Measurements from ENCODE around the gene MFSD1. TPM values are rescaled to one million over a fixed set of nuclear protein-coding genes. Genes with fewer than 3 reads are reported as not detected.

The MFSD1 gene
- total and polyA plus RNA-seq, 9 of the 15 experiments (the other 6 are each of a cell fraction or from before 2014, with no cell fraction given), result 8.7 to 49.5 (median 28.6) TPM

DNA sequence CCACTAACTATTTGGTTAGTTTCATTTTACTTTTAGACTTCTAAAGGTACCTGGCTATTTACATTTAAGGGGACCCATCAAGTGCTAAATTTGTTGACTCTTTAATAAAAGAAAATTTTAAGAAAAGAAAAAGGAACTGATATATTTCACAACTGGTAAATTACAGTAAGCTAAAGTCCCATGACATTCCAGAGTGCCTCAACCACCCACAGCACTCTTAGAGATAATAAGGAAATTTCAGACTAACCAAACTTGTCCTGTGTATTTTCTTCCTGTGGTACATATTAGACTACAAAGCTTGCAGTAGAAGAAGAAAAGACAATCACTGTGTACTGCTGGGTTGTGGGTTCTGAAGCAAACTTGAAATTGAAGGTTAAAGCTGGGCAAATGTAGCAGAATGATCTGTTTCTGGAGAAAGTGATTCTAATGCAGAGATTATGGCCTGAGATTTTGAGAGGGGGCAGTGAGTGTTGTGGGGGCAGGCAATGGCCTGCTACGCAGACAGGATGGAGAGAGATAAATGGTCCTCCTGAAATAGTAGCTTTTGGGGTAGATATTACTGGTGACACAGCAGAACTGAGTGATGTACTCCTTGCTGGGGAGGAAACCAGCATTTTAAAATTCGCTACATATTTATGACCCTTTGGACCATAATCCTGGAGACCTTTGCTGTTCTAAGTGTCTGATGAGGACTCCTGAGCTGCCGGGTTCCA lies 24.5 kb upstream of the MFSD1 start:
- in situ Hi-C loops (cut with MboI), result loop anchor here (25.0 kb wide), 1 partner anchor 1165 kb away; no protein-coding TSS in a partner anchor
- Histone ChIP-seq H3K36me3 (ENCODE audit: control insufficient read depth, insufficient read depth, low read length) (no peaks in the 10 kb centered on the region; the same call in 2 of the 3 replicates), H3K9me3 (replicated peaks; ENCODE audit: control insufficient read depth, insufficient read depth, low read depth, low read length) (no peaks in the 10 kb centered on the region; the same call in 1 of the 2 replicates), H3K79me2 (ENCODE audit: control insufficient read depth, insufficient read depth, low read length) (no peaks in the 10 kb centered on the region), H3K4me3 (no peak overlapping the region), H3K27me3 (ENCODE audit: control insufficient read depth in 2 of 2, insufficient read depth in 2 of 2, low read length in 2 of 2) (no peaks in the 10 kb centered on the region), H3K9me1 (ENCODE audit: control insufficient read depth, insufficient read depth, low read length) (no peaks in the 10 kb centered on the region), H3K4me1 (replicated peaks in 1 of 2; ENCODE audit: control insufficient read depth in 2 of 2, insufficient read depth in 2 of 2, low read length in 2 of 2) (peaks cover 13 to 38% of the 10 kb centered on the region in 2 experiments; a peak in 4 of 5 replicates), H3K9ac (ENCODE audit: insufficient read depth in 1 of 2, low read depth in 2 of 2, low read length in 2 of 2) (no peak overlapping the region), H3K4me2 (ENCODE audit: insufficient read depth, low read length) (no peak overlapping the region; the same call in 1 of the 2 replicates), H4K20me1 (replicated peaks; ENCODE audit: control insufficient read depth, insufficient read depth, low read length) (no peaks in the 10 kb centered on the region), H2AFZ (ENCODE audit: low read depth, low read length) (no peak overlapping the region), H3K27ac (ENCODE audit: extremely low read depth, low read depth, low read length) (no peak overlapping the region)
- FAIRE-seq, result no peak
- intact Hi-C loops (cut with micrococcal nuclease), result no loop called here
- BruUV-seq (replicated peaks), result no TSS peak
- CTCF ChIA-PET (ENCODE audit: low intra/inter-chr PET ratio), result no interaction called here
- DNase-seq (ENCODE audit: extremely low read depth in 1 of 4, low spot score in 3 of 4), result peak in 1 of 4 experiments; percentile 32
- POLR2A ChIA-PET, result interaction anchor here (0.6 to 2.4 kb wide), 11 partner anchors 9 to 672 kb away, joined by 3 to 5 read pairs (median 3); no protein-coding TSS in a partner anchor
- 0 out of 3 replicates have a peak, but pooled peaks have one; percentile 8 for ATAC-seq
- WGBS (ENCODE audit: insufficient coverage, low coverage, missing lambda C conversion rate), result 15% methylated on average over 3 of the region's 3 CpGs
- TF ChIP-seq, protein P1, sequence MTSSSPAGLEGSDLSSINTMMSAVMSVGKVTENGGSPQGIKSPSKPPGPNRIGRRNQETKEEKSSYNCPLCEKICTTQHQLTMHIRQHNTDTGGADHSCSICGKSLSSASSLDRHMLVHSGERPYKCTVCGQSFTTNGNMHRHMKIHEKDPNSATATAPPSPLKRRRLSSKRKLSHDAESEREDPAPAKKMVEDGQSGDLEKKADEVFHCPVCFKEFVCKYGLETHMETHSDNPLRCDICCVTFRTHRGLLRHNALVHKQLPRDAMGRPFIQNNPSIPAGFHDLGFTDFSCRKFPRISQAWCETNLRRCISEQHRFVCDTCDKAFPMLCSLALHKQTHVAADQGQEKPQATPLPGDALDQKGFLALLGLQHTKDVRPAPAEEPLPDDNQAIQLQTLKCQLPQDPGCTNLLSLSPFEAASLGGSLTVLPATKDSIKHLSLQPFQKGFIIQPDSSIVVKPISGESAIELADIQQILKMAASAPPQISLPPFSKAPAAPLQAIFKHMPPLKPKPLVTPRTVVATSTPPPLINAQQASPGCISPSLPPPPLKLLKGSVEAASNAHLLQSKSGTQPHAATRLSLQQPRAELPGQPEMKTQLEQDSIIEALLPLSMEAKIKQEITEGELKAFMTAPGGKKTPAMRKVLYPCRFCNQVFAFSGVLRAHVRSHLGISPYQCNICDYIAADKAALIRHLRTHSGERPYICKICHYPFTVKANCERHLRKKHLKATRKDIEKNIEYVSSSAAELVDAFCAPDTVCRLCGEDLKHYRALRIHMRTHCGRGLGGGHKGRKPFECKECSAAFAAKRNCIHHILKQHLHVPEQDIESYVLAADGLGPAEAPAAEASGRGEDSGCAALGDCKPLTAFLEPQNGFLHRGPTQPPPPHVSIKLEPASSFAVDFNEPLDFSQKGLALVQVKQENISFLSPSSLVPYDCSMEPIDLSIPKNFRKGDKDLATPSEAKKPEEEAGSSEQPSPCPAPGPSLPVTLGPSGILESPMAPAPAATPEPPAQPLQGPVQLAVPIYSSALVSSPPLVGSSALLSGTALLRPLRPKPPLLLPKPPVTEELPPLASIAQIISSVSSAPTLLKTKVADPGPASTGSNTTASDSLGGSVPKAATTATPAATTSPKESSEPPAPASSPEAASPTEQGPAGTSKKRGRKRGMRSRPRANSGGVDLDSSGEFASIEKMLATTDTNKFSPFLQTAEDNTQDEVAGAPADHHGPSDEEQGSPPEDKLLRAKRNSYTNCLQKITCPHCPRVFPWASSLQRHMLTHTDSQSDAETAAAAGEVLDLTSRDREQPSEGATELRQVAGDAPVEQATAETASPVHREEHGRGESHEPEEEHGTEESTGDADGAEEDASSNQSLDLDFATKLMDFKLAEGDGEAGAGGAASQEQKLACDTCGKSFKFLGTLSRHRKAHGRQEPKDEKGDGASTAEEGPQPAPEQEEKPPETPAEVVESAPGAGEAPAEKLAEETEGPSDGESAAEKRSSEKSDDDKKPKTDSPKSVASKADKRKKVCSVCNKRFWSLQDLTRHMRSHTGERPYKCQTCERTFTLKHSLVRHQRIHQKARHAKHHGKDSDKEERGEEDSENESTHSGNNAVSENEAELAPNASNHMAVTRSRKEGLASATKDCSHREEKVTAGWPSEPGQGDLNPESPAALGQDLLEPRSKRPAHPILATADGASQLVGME (CRISPR knock-in tag; IDR thresholded peaks at IDR 0.05), result no peak
- TF ChIP-seq ZNF668 (CRISPR knock-in tag; IDR thresholded peaks at IDR 0.05), result no peak
- TF ChIP-seq ZNF695 (CRISPR knock-in tag; IDR thresholded peaks at IDR 0.05), result no peak
- TF ChIP-seq ZKSCAN8 (CRISPR knock-in tag; IDR thresholded peaks at IDR 0.05), result no peak
- peak in 1 of 2 experiments; percentile 71; a peak in 1 of 4 replicates for TF ChIP-seq RCOR1 (IDR thresholded peaks at IDR 0.05; ENCODE audit: borderline replicate concordance in 1 of 2, low read depth in 2 of 2, low read length in 2 of 2)
- TF ChIP-seq MAFG (tag; conservative IDR thresholded peaks at IDR 0.05), result peak; percentile 20; the same call in 1 of the 2 replicates
- peak; percentile 86 to 89 for TF ChIP-seq KDM1A (IDR thresholded peaks at IDR 0.05)
- peak; percentile 54 for TF ChIP-seq ZNF316 (IDR thresholded peaks at IDR 0.05)
- TF ChIP-seq NFE2 (IDR thresholded peaks at IDR 0.05; ENCODE audit: low read depth), result peak; percentile 32; the same call in 1 of the 2 replicates
- TF ChIP-seq EGR1 (conservative IDR thresholded peaks at IDR 0.05), result 0 out of 2 replicates have a peak, but pooled peaks have one; percentile 4
- TF ChIP-seq POLR2A (conservative IDR thresholded peaks at IDR 0.05), result no peak
- TF ChIP-seq C11orf30 (IDR thresholded peaks at IDR 0.05; ENCODE audit: low read depth), result peak; percentile 51; the same call in 1 of the 2 replicates
- TF ChIP-seq CBFA2T3 (IDR thresholded peaks at IDR 0.05), result peak; percentile 27; the same call in 1 of the 2 replicates

Measured in K562 (cell line).